Stimulated activated effector memory CD8-positive, alpha-beta T cell treated with anti-CD3 and anti-CD28 coated beads, Interleukin-12 subunit alpha, Interleukin-12 subunit beta, amount 100 ng/mL, for 72 hours (primary cell): ENCODE measurements around the gene ARFGAP1.

Experiments used
- ATAC-seq: fragments of 150-1000 bp; cut with Tn5 transposase; 2 replicates; pipeline ENCODE4 v1.10.0; 2021
- DNase-seq, 2 donors: peaks; one replicate each; pipeline ENCODE4 v3.0.0; 2021 to 2022; ENCODE audit warnings: low spot score in 2 of 2
- H3K27ac Mint-ChIP-seq: one replicate; pipeline ENCODE4 v1.8.0; 2022; ENCODE audit warnings: mild to moderate bottlenecking, mixed read lengths
- H3K36me3 Mint-ChIP-seq: one replicate; pipeline ENCODE4 v1.8.0; 2022; ENCODE audit warnings: mild to moderate bottlenecking, mixed read lengths
- H3K4me1 Mint-ChIP-seq: one replicate; pipeline ENCODE4 v1.8.0; 2022; ENCODE audit warnings: mixed read lengths
- H3K4me3 Mint-ChIP-seq: one replicate; pipeline ENCODE4 v1.8.0; 2022; ENCODE audit warnings: mild to moderate bottlenecking, mixed read lengths
- H3K9me3 Mint-ChIP-seq: one replicate; pipeline ENCODE4 v1.8.0; 2022; ENCODE audit warnings: mixed read lengths

The ARFGAP1 gene

DNA sequence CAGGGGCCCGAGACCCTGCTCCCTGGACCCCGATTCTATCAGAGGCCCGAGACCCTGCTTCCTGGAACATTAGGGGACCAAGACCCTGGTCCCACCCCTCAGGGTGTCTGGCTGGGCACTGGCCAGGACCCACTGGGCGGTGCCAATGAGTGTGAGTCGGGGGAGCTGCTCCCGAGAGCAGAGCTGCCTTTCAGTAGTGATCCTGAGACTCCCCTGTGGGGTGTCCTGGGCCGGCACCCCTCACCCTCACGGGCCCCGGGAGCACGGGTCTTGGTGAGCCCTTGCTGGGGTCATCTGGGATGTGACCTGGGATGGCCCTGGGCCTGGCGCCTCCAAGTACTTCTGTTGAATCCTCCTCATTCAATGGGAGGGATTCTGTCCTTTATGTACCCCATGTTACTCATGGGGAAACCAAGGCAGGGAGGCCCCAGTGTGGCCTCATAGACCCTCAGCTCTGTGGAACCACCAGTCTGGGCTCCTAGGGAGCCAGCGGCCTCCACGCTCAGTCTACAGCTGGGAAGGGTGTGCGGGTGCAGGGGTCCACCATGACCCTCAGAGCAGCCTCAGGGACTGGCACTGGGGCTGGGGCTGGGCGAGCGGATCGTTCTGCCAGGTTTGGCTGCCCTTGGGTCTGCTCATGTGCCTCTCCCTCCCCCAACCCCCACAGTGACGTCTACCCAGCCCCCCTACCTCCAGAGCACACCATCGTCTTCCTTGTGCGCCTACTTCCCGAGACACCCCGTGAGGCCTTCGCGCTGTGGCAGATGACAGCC, 46.0 kb downstream of the ARFGAP1 start:
- ATAC-seq: no peak
- Mint-ChIP-seq H3K27ac (no peak overlapping the region), H3K36me3 (no peaks in the 10 kb centered on the region), H3K9me3 (no peaks in the 10 kb centered on the region), H3K4me3 (no peak overlapping the region), H3K4me1 (no peaks in the 10 kb centered on the region)
- DNase-seq: no peak

DNA sequence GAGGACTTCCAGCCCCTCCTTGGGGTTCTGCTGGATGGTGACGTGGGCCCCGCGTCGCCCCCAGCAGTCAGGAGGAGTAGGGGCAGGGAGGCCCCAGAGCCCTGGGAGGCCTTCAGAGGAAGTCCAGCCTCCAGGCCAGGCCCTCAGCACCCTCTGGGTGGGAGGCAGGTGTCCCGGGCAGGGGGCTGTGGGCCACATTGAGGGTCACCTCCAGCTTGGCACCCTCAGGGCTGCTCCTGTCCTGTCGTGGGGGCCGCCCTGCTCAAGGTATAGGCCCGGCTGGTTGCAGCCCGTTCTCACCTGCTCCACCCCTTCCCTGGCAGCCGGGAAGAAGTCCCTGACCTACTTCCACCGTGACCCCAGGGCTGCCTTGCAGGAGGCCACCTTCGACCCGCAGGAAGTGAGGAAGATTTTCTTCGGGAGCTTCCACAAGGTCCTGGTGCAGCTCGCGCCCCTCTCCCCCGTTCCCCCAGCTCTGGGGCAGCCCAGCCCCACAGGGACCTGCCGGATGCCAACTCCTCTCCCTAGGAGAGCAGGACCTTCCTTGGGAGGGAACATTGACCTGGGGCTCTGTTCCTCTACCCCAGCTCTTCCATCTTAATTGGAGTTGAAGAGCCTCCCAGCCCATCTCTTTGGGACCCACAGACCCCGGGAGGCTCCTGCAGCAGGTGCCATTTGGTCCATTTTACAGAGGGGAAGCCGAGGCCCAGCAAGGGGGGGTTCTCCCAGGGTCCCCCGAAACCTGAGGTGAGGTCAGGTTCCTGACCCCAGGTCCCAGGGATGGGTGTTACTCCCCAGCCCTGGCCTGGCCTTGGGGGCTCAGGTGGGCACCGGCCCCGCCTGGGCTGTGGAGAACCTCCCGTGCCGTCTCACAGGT, 46.8 kb downstream of the ARFGAP1 start:
- H3K4me1 Mint-ChIP-seq: no peaks in the 10 kb centered on the region
- no peak overlapping the region for H3K27ac Mint-ChIP-seq
- DNase-seq (no peak), ATAC-seq (no peak)
- H3K9me3 Mint-ChIP-seq: no peaks in the 10 kb centered on the region
- H3K36me3 Mint-ChIP-seq: no peaks in the 10 kb centered on the region
- no peak overlapping the region for H3K4me3 Mint-ChIP-seq

DNA sequence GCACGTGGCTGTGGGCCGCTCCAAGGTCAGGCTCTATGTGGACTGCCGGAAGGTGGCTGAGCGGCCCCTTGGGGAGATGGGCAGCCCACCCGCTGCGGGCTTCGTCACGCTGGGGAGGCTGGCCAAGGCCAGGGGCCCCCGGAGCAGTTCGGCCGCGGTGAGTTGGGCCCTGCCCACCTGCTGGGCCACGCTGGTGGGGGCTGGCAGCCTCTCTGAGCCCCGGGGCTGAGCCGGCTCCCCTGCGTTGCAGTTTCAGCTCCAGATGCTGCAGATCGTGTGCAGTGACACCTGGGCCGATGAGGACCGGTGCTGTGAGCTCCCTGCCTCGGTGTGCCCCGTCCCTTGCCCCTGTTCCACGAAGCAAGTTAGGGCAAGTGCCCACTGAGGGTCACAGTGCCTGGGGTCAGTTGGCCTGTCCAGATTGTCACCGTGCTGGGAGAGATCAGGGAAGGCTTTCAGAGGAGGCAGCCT, 47.5 kb downstream of the ARFGAP1 start:
- Mint-ChIP-seq H3K4me1 (no peaks in the 10 kb centered on the region), H3K9me3 (no peaks in the 10 kb centered on the region), H3K4me3 (no peak overlapping the region), H3K27ac (no peak overlapping the region), H3K36me3 (no peaks in the 10 kb centered on the region)
- ATAC-seq (no peak), DNase-seq (no peak)

DNA sequence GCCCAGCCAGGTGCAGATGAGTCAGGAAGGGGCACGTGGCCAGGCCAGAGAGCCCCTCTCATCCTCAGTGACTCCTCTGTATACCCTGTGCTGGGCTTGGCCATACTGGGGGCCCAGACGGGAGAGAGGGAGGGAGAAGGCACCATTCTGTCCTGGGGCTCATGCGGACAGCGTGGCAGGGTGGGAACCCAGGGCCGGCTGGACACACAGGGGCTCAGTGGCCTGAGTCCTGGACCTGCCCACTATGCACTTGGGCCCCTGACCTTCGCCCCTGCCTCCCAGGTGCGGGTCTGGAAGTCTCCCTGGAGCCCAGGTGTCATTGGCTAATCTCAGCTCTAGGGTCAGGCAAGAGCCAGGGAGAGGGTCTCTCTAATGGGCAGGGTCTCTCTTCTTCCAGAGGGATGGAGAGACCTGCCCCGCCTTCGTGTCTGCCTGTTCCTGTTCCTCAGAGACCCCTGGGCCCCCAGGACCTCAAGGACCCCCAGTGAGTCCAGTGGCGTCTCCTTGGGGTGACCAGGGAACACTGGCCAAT, 48.1 kb downstream of the ARFGAP1 start:
- DNase-seq (no peak), ATAC-seq (no peak)
- no peak overlapping the region for H3K4me3 Mint-ChIP-seq
- H3K36me3 Mint-ChIP-seq: no peaks in the 10 kb centered on the region
- no peaks in the 10 kb centered on the region for H3K9me3 Mint-ChIP-seq
- H3K4me1 Mint-ChIP-seq: no peaks in the 10 kb centered on the region
- no peak overlapping the region for H3K27ac Mint-ChIP-seq

DNA sequence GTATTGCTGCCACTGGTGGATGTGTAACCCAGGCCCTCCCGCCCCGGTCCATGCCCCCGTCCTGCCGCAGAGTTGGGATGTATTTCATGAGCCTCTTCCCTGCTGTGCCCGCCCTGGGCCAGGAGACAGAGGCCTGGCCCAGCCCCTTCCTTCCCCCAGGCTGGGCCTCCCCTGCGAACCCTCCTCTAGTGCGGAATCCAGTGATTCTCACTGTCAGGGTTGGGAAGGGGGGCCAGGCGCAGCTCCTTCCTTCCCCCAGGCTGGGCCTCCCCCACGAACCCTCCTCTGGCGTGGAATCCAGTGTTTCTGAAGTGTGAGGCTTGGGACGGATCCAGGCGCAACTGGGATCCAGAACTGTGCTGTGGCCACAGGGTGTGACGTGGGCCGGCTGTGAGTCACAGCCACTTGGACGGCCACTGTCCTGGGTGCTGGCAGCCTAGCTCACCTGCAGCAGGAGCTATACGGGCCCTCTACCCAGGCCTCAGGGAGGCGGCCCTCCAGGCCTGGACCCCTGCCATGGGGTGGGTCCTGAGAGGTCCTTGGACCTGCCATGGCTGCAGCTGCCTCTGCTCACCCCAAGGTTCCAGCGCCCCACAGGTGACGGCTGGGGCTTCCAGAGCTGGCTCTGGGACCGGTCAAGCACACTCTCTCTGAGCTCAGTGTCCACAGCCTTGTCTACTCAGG, 48.7 kb downstream of the ARFGAP1 start:
- Mint-ChIP-seq H3K4me1 (no peaks in the 10 kb centered on the region), H3K4me3 (no peak overlapping the region), H3K36me3 (no peaks in the 10 kb centered on the region), H3K27ac (no peak overlapping the region), H3K9me3 (no peaks in the 10 kb centered on the region)
- DNase-seq: no peak
- no peak for ATAC-seq

GRCh38 chr20:63322146-63322932, 49.7 kb downstream of the ARFGAP1 start:
- no peaks in the 10 kb centered on the region for H3K36me3 Mint-ChIP-seq
- H3K4me3 Mint-ChIP-seq: no peak overlapping the region
- H3K9me3 Mint-ChIP-seq: no peaks in the 10 kb centered on the region
- ATAC-seq: no peak
- DNase-seq: no peak
- no peak overlapping the region for H3K27ac Mint-ChIP-seq
- H3K4me1 Mint-ChIP-seq: no peaks in the 10 kb centered on the region

DNA sequence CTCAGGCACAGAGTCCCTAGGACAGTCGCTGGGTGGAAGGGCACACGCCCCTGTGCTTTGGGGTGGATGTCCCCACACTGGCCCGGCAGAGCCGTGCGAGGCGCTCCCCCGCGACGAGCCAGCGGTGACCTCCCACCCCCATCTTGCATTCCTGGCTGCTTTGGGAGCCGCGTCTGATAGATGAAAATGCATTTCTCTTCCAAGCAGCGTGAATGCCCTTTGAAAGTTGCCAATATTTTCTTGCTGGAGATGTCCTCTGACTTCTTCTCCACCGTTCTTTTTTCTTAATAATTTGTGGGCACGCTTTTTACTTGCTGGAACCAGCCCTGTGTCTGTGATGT, 50.3 kb downstream of the ARFGAP1 start:
- ATAC-seq (no peak), DNase-seq (no peak)
- no peaks in the 10 kb centered on the region for H3K36me3 Mint-ChIP-seq
- no peak overlapping the region for H3K27ac Mint-ChIP-seq
- H3K4me3 Mint-ChIP-seq: no peak overlapping the region
- no peaks in the 10 kb centered on the region for H3K4me1 Mint-ChIP-seq
- H3K9me3 Mint-ChIP-seq: no peaks in the 10 kb centered on the region

DNA sequence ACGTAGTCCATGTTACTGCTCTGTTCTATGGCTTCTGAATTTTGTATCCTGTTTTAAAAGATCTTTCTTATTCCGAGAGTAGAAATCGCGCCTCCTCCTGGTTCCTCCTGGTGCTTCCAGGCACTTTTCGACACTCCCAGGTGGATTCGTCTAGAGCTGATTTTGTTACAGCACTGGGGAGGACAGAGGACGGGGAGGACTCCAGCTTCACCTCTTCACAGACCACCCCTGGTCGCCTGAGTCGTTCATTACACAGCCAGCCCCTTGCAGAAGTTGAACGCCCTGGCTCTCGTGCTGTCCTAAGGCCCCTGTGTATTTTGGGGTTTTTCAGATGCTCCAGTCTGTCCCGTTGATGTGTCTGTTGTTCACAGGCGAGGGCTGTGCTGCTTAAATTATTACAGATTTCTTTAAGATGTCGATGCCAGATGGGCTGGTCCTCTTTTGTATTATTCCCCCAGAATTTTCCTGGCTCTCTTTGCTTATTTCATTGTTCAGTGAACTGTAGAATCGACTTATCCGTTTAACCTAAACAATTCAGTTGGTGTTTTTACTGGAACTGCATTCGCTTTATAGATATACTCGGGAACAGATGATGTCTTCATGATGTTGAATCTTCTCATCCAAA, 50.9 kb downstream of the ARFGAP1 start:
- DNase-seq (no peak), ATAC-seq (no peak)
- no peak overlapping the region for H3K27ac Mint-ChIP-seq
- no peaks in the 10 kb centered on the region for H3K36me3 Mint-ChIP-seq
- no peak overlapping the region for H3K4me3 Mint-ChIP-seq
- no peaks in the 10 kb centered on the region for H3K4me1 Mint-ChIP-seq
- no peaks in the 10 kb centered on the region for H3K9me3 Mint-ChIP-seq

DNA sequence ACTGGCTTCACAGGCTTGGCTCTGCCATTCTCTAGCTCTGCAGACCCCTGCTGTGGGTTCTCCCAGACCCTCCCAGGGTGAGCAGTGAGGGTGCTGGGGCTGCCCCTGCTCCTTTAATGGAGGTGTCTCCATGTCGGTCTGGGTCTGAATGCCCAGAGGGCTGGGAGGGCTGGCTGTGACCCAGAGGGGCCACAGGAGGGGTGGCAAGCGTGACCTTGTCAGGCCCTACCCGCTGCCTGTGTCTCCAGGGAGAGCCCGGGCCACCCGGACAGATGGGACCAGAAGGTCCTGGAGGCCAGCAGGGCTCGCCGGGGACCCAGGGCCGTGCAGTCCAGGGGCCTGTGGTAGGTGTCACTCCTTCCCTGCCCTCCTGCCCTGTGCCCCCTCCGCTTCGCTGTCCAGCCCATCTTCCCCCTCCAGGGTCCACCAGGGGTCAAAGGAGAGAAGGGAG, 52.4 kb downstream of the ARFGAP1 start:
- no peaks in the 10 kb centered on the region for H3K9me3 Mint-ChIP-seq
- DNase-seq: no peak
- no peaks in the 10 kb centered on the region for H3K4me1 Mint-ChIP-seq
- H3K27ac Mint-ChIP-seq: no peak overlapping the region
- ATAC-seq: no peak
- H3K36me3 Mint-ChIP-seq: no peaks in the 10 kb centered on the region
- H3K4me3 Mint-ChIP-seq: no peak overlapping the region

DNA sequence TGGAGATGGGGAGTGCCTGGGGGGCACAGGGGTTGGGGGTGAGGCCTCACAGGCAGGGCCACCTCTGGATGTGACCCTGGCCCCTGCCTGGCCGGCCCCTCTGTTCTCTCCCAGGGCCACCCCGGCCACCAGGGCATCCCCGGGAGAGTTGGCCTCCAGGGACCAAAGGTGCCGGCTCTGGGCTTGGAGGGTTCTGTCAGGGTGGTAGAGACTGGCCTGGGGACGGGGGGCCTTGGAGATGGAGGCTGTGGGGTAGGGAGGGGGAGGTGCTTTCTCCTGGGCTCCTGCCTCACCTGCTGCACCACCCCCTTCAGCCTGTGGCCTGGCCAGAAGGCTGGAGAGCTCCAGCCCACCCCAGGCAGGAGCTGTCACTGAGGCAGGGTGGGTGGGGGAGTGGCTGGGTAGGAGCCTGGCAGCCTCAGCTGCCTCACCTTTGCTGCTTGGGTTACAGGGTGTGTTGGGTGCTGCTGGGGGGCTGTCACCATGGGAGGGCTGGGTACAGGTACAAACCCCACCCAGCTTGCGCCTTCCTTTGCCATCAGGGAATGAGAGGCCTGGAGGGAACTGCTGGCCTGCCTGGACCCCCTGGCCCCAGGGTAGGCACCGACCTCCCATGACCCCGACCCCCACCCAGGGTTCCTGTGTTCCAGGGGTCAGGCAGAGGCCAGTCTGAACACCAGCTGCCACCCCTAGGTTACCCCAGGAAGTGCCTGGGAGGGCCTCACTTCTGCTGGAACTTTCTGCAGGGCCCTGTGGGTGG, 53.1 kb downstream of the ARFGAP1 start:
- no peaks in the 10 kb centered on the region for H3K4me1 Mint-ChIP-seq
- H3K4me3 Mint-ChIP-seq: no peak overlapping the region
- H3K36me3 Mint-ChIP-seq: no peaks in the 10 kb centered on the region
- ATAC-seq (no peak), DNase-seq (no peak)
- H3K9me3 Mint-ChIP-seq: no peaks in the 10 kb centered on the region
- peak overlapping the region; percentile 84 for H3K27ac Mint-ChIP-seq

- H3K4me1 Mint-ChIP-seq: no peaks in the 10 kb centered on the region
- H3K4me3 Mint-ChIP-seq: no peak overlapping the region
- ATAC-seq: no peak
- no peak for DNase-seq
- H3K36me3 Mint-ChIP-seq: no peaks in the 10 kb centered on the region
- peak overlapping the region; percentile 84 for H3K27ac Mint-ChIP-seq
- peaks cover 2% of the 10 kb centered on the region for H3K9me3 Mint-ChIP-seq
Measured at GRCh38 chr20:63326314-63327230, 54.0 kb downstream of the ARFGAP1 start.

DNA sequence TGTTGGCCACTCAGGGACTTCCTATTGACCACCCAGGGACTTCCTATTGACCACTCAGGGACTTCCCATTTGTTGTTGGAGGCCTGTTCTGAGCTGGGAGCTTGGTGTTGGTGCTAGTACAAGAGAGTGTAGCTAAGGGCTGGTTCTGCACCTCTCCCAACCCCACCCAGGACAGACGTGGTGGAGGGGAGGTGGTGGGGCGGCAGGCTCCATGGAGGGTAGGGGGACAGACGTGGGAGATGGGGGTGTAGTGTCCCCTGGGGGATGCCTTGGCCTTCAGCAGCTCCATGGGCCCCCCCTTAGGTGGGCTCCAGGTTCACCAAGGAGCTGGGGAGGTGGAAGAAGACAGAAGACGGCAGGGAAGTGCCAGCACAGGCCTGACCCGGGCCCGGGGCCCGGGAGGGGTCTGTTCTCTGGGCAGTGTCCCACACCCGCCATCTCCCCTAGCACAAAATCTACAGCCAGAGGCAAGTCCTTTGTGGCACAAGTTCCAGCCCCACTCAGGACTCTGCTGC, 54.7 kb downstream of the ARFGAP1 start:
- no peak for DNase-seq
- Mint-ChIP-seq H3K36me3 (no peaks in the 10 kb centered on the region), H3K27ac (peak overlapping the region; percentile 84), H3K9me3 (peaks cover 7% of the 10 kb centered on the region), H3K4me1 (no peaks in the 10 kb centered on the region), H3K4me3 (no peak overlapping the region)
- ATAC-seq: no peak
